Measurements from ENCODE around the gene RNF20.

GRCh38 chr9:101512116-101512515 lies 21.5 kb upstream of the RNF20 start:
- no peak for TF ChIP-seq EP300 (IDR thresholded peaks at IDR 0.05)
- no peak for TF ChIP-seq CTCF (IDR thresholded peaks at IDR 0.05)
- TF ChIP-seq POLR2A (IDR thresholded peaks at IDR 0.05), result no peak
- no peak for TF ChIP-seq POLR2AphosphoS5 (IDR thresholded peaks at IDR 0.05)
